GM19035 (cell line): Measurements from ENCODE around the gene PLEKHA7.

ENCODE experiments used
- ATAC-seq: cut with Tn5 transposase; IDR thresholded peaks from one replicate; pipeline ENCODE4 v1.9.1; 2021; ENCODE audit not compliant: unreplicated experiment

The PLEKHA7 gene

GRCh38 chr11:16946477-16947282 lies 67.5 kb downstream of the PLEKHA7 start:
- peak; percentile 82 for ATAC-seq

- peak; percentile 56 for ATAC-seq
Measured at GRCh38 chr11:16945671-16946469, 68.3 kb downstream of the PLEKHA7 start.

- ATAC-seq = no peak
Measured at GRCh38 chr11:16942911-16943310, 71.3 kb downstream of the PLEKHA7 start.

GRCh38 chr11:16942342-16942741 lies 71.9 kb downstream of the PLEKHA7 start:
- no peak for ATAC-seq

GRCh38 chr11:16941935-16942334 lies 72.3 kb downstream of the PLEKHA7 start:
- ATAC-seq = no peak

GRCh38 chr11:16938061-16938460 lies 76.2 kb downstream of the PLEKHA7 start:
- no peak for ATAC-seq

- ATAC-seq = no peak
Measured at GRCh38 chr11:16936643-16937042, 77.6 kb downstream of the PLEKHA7 start.

- peak; percentile 67 for ATAC-seq
Measured at GRCh38 chr11:16935518-16936302, 78.5 kb downstream of the PLEKHA7 start.

- ATAC-seq = no peak
Measured at GRCh38 chr11:16933756-16934603, 80.2 kb downstream of the PLEKHA7 start.

- no peak for ATAC-seq
Measured at GRCh38 chr11:16933291-16933690, 80.9 kb downstream of the PLEKHA7 start.

- ATAC-seq = no peak
Measured at GRCh38 chr11:16928044-16928443, 86.2 kb downstream of the PLEKHA7 start.

GRCh38 chr11:16926883-16927626 lies 87.2 kb downstream of the PLEKHA7 start:
- ATAC-seq = no peak

GRCh38 chr11:16925561-16926065 lies 88.6 kb downstream of the PLEKHA7 start:
- ATAC-seq = peak; percentile 21

- ATAC-seq = peak; percentile 16
Measured at GRCh38 chr11:16924826-16925560, 89.2 kb downstream of the PLEKHA7 start.

- ATAC-seq = peak; percentile 49
Measured at GRCh38 chr11:16924462-16924825, 89.8 kb downstream of the PLEKHA7 start.

- peak; percentile 35 for ATAC-seq
Measured at GRCh38 chr11:16923987-16924386, 90.2 kb downstream of the PLEKHA7 start.

- ATAC-seq = no peak
Measured at GRCh38 chr11:16921668-16922067, 92.5 kb downstream of the PLEKHA7 start.

GRCh38 chr11:16921019-16921418 lies 93.2 kb downstream of the PLEKHA7 start:
- peak; percentile 38 for ATAC-seq

GRCh38 chr11:16920559-16920958 lies 93.7 kb downstream of the PLEKHA7 start:
- ATAC-seq = no peak
